SK-N-SH treated with all-trans-retinoic acid at 6 μM for 48 hours (cell line): ENCODE results near the gene AKT2.

Experiments used
- ATAC-seq: fragments of 200-7000 bp; cut with Tn5 transposase; 3 replicates; pipeline ENCODE4 v1.9.1; 2020; ENCODE audit warnings: mild to moderate bottlenecking, moderate library complexity
- ARNTL ChIP-seq: fragments of 450-650 bp; formaldehyde crosslinking; IDR thresholded peaks from 2 replicates; pipeline ENCODE4 v1.5.0; 2020; ENCODE audit warnings: low read depth, mild to moderate bottlenecking, moderate library complexity, borderline replicate concordance
- BACH2 ChIP-seq: fragments of 250-450 bp; sonication (Bioruptor Pico); IDR thresholded peaks from 2 replicates; pipeline ENCODE4 v1.9.0; 2021; ENCODE audit warnings: mild to moderate bottlenecking, borderline replicate concordance
- CSDC2 ChIP-seq: fragments of 250-450 bp; sonication (Bioruptor Pico); IDR thresholded peaks from 2 replicates; pipeline ENCODE4 v1.5.0; 2020; ENCODE audit warnings: mild to moderate bottlenecking, moderate library complexity
- ESRRG ChIP-seq: fragments of 250-450 bp; sonication (Bioruptor Pico); IDR thresholded peaks from 2 replicates; pipeline ENCODE4 v1.6.1; 2021; ENCODE audit warnings: mild to moderate bottlenecking
- GLIS3 ChIP-seq: fragments of 250-450 bp; sonication (Bioruptor Pico); IDR thresholded peaks from 2 replicates; pipeline ENCODE4 v1.5.0; 2020; ENCODE audit warnings: mild to moderate bottlenecking, moderate library complexity
- ISL1 ChIP-seq: fragments of 250-450 bp; sonication (Bioruptor Pico); IDR thresholded peaks from 2 replicates; pipeline ENCODE4 v2.1.2; 2022; ENCODE audit warnings: mild to moderate bottlenecking, moderate library complexity
- OSR1 ChIP-seq: fragments of 250-450 bp; sonication (Bioruptor Pico); IDR thresholded peaks from 2 replicates; pipeline ENCODE4 v1.8.0; 2022; ENCODE audit warnings: moderate library complexity, mild to moderate bottlenecking, inconsistent platforms
- TCF4 ChIP-seq: fragments of 250-450 bp; sonication (Bioruptor Pico); IDR thresholded peaks from 2 replicates; pipeline ENCODE4 v1.8.0; 2021; ENCODE audit warnings: mild to moderate bottlenecking, moderate library complexity, borderline replicate concordance
- TOX ChIP-seq: fragments of 250-450 bp; sonication (Bioruptor Pico); IDR thresholded peaks from 2 replicates; pipeline ENCODE4 v1.8.0; 2021; ENCODE audit warnings: mild to moderate bottlenecking, moderate library complexity, borderline replicate concordance
- ZC3H10 ChIP-seq: fragments of 250-450 bp; sonication (Bioruptor Pico); IDR thresholded peaks from 2 replicates; pipeline ENCODE4 v1.5.1; 2021; ENCODE audit warnings: mild to moderate bottlenecking, moderate library complexity
- ZFP30 ChIP-seq: fragments of 450-650 bp; formaldehyde crosslinking; IDR thresholded peaks from 2 replicates; pipeline ENCODE4 v1.5.0; 2022; ENCODE audit warnings: mild to moderate bottlenecking, moderate library complexity
- ZNF565 ChIP-seq: fragments of 450-650 bp; formaldehyde crosslinking; conservative IDR thresholded peaks from 2 replicates; pipeline ENCODE4 v1.5.0; 2020; ENCODE audit warnings: low read depth, mild to moderate bottlenecking, moderate library complexity
- TF ChIP-seq, protein P1 (sequence below): fragments of 250-450 bp; sonication (Bioruptor Pico); IDR thresholded peaks from 2 replicates; pipeline ENCODE4 v1.8.0; 2021; ENCODE audit warnings: low read depth, mild to moderate bottlenecking, moderate library complexity, borderline replicate concordance
- TF ChIP-seq, protein P2 (sequence below): fragments of 250-450 bp; sonication (Bioruptor Pico); IDR thresholded peaks from 2 replicates; pipeline ENCODE4 v1.5.0; 2020; ENCODE audit warnings: mild to moderate bottlenecking, moderate library complexity
- TF ChIP-seq, protein P3 (sequence below): fragments of 250-450 bp; sonication (Bioruptor Pico); IDR thresholded peaks from 2 replicates; pipeline ENCODE4 v1.5.1; 2021; ENCODE audit warnings: mild to moderate bottlenecking, moderate library complexity
- TF ChIP-seq, protein P4 (sequence below): fragments of 250-450 bp; sonication (Bioruptor Pico); IDR thresholded peaks from 2 replicates; pipeline ENCODE4 v1.5.1; 2020; ENCODE audit warnings: low read depth, mild to moderate bottlenecking, moderate library complexity
- TF ChIP-seq, protein P5 (sequence below): fragments of 250-450 bp; sonication (Bioruptor Pico); IDR thresholded peaks from 2 replicates; pipeline ENCODE4 v1.8.0; 2020; ENCODE audit warnings: mild to moderate bottlenecking, moderate library complexity, borderline replicate concordance

Gene AKT2

DNA sequence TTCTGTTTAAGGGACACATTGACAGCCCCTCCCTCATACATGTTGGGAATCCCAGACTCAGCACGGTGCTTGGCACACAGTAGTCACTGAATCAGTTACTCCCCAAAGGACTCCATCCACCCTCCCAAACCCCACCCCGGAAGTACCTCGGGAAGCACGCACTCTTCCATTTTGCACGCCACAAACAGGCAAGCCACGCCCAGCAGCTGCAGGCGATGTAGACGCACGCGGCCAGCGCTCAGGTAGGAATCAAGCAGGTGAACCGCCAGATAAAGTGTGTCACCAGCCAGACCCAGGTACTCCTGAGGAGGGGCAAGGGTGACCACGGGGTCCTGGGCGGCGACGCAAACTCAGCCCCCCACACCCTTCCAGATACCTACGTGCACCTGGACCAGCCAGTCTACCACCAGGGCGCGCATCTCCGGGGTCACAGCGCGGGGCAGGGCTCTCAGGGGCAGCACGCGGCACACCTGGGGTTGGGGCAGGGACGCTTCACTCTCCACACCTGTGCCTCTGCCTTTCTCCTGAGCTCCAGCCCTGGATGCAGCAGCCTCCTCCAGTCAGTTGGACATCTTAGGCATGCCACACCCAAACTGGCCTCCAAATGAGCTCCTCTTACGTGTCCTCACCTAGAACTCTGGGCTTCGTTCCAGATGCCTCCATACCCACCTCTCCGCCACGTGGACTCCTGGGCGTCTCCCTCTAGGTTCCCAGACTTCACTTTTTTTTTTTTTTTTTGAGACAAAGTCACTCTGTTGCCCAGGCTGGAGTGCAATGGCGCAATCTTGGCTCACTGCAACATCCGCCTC, 60.6 kb downstream of the AKT2 start:
- ATAC-seq: no peak
- TF ChIP-seq, protein P1, sequence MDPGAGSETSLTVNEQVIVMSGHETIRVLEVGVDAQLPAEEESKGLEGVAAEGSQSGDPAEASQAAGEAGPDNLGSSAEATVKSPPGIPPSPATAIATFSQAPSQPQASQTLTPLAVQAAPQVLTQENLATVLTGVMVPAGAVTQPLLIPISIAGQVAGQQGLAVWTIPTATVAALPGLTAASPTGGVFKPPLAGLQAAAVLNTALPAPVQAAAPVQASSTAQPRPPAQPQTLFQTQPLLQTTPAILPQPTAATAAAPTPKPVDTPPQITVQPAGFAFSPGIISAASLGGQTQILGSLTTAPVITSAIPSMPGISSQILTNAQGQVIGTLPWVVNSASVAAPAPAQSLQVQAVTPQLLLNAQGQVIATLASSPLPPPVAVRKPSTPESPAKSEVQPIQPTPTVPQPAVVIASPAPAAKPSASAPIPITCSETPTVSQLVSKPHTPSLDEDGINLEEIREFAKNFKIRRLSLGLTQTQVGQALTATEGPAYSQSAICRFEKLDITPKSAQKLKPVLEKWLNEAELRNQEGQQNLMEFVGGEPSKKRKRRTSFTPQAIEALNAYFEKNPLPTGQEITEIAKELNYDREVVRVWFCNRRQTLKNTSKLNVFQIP (CRISPR knock-in tag): no peak
- TF ChIP-seq, protein P2, sequence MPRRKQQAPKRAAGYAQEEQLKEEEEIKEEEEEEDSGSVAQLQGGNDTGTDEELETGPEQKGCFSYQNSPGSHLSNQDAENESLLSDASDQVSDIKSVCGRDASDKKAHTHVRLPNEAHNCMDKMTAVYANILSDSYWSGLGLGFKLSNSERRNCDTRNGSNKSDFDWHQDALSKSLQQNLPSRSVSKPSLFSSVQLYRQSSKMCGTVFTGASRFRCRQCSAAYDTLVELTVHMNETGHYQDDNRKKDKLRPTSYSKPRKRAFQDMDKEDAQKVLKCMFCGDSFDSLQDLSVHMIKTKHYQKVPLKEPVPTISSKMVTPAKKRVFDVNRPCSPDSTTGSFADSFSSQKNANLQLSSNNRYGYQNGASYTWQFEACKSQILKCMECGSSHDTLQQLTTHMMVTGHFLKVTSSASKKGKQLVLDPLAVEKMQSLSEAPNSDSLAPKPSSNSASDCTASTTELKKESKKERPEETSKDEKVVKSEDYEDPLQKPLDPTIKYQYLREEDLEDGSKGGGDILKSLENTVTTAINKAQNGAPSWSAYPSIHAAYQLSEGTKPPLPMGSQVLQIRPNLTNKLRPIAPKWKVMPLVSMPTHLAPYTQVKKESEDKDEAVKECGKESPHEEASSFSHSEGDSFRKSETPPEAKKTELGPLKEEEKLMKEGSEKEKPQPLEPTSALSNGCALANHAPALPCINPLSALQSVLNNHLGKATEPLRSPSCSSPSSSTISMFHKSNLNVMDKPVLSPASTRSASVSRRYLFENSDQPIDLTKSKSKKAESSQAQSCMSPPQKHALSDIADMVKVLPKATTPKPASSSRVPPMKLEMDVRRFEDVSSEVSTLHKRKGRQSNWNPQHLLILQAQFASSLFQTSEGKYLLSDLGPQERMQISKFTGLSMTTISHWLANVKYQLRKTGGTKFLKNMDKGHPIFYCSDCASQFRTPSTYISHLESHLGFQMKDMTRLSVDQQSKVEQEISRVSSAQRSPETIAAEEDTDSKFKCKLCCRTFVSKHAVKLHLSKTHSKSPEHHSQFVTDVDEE (CRISPR knock-in tag): no peak
- TF ChIP-seq ZNF565 (CRISPR knock-in tag) (no peak), TCF4 (CRISPR knock-in tag) (no peak), CSDC2 (CRISPR knock-in tag) (no peak), GLIS3 (CRISPR knock-in tag) (no peak), ISL1 (no peak), ARNTL (CRISPR knock-in tag) (no peak), OSR1 (no peak), TOX (CRISPR knock-in tag) (no peak), ESRRG (CRISPR knock-in tag) (no peak), ZFP30 (CRISPR knock-in tag) (no peak)
- TF ChIP-seq, protein P3, sequence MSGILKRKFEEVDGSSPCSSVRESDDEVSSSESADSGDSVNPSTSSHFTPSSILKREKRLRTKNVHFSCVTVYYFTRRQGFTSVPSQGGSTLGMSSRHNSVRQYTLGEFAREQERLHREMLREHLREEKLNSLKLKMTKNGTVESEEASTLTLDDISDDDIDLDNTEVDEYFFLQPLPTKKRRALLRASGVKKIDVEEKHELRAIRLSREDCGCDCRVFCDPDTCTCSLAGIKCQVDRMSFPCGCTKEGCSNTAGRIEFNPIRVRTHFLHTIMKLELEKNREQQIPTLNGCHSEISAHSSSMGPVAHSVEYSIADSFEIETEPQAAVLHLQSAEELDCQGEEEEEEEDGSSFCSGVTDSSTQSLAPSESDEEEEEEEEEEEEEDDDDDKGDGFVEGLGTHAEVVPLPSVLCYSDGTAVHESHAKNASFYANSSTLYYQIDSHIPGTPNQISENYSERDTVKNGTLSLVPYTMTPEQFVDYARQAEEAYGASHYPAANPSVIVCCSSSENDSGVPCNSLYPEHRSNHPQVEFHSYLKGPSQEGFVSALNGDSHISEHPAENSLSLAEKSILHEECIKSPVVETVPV: no peak
- TF ChIP-seq, protein P4, sequence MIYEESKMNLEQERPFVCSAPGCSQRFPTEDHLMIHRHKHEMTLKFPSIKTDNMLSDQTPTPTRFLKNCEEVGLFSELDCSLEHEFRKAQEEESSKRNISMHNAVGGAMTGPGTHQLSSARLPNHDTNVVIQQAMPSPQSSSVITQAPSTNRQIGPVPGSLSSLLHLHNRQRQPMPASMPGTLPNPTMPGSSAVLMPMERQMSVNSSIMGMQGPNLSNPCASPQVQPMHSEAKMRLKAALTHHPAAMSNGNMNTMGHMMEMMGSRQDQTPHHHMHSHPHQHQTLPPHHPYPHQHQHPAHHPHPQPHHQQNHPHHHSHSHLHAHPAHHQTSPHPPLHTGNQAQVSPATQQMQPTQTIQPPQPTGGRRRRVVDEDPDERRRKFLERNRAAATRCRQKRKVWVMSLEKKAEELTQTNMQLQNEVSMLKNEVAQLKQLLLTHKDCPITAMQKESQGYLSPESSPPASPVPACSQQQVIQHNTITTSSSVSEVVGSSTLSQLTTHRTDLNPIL: no peak
- TF ChIP-seq, protein P5, sequence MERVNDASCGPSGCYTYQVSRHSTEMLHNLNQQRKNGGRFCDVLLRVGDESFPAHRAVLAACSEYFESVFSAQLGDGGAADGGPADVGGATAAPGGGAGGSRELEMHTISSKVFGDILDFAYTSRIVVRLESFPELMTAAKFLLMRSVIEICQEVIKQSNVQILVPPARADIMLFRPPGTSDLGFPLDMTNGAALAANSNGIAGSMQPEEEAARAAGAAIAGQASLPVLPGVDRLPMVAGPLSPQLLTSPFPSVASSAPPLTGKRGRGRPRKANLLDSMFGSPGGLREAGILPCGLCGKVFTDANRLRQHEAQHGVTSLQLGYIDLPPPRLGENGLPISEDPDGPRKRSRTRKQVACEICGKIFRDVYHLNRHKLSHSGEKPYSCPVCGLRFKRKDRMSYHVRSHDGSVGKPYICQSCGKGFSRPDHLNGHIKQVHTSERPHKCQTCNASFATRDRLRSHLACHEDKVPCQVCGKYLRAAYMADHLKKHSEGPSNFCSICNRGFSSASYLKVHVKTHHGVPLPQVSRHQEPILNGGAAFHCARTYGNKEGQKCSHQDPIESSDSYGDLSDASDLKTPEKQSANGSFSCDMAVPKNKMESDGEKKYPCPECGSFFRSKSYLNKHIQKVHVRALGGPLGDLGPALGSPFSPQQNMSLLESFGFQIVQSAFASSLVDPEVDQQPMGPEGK: no peak
- TF ChIP-seq, all 23 proteins: peak for 0

DNA sequence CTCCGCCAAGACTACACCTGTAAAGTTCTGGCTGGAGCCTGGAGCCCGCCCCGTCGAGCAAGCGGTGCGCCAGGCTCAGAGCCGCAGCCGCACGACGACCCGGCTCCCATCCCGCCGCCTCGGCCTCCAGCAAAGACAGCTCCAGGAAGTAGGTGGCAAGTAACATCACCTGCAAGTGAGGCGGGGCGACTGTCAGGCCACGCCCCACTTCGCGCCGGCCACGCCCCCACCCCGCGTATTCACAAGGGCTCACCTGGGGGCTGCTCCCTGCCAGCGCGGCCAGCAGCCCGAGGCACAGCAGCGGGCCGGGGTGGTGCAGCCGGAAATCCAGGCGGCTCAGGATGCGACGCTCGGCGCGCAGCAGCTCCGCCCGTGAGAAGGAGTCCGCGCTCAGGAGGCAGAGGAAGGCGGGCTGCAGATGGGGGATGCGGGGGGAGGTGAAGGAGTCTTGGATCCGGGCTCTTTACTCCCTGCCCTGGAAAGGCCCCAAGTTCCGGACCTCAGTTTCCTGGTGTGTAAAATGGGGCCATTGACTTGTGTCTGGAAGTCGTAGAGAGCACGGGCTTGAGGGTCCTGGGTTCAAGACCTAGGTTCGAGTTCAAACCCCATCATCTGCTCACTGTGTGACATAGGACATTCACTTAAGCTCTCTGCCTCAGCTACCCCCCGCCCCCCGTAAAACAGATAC, 61.9 kb downstream of the AKT2 start:
- ATAC-seq: no peak

More for the DNA sequence above, 61.9 kb downstream of the AKT2 start:
- TF ChIP-seq, protein P2 (CRISPR knock-in tag): no peak
- TF ChIP-seq ZC3H10 (no peak), BACH2 (CRISPR knock-in tag) (no peak), CSDC2 (CRISPR knock-in tag) (no peak), OSR1 (no peak), GLIS3 (CRISPR knock-in tag) (no peak), ZFP30 (CRISPR knock-in tag) (no peak), ARNTL (CRISPR knock-in tag) (no peak), ESRRG (CRISPR knock-in tag) (no peak)
- TF ChIP-seq, protein P5: no peak
- TF ChIP-seq, protein P4: no peak
- TF ChIP-seq, all 23 proteins: peak for 0
